IMR-90 (cell line): ENCODE data around the gene PLXNB1. TPM values are rescaled to one million over a fixed set of nuclear protein-coding genes. Genes with fewer than 3 reads are reported as not detected.

Experiments
- ATAC-seq: fragments of 200-7000 bp; cut with Tn5 transposase; 2 replicates; pipeline ENCODE4 v1.9.1; 2020; ENCODE audit warnings: low read depth, mild to moderate bottlenecking, moderate library complexity
- BruUV-seq: library from RNA; stranded (reverse); fragments of 400-500 nt; replicated peaks from 2 replicates; lab custom pipeline; 2021; lab: Mats Ljungman, UMichigan
- CTCF ChIA-PET: fragments of 300-600 bp; formaldehyde crosslinking; extraction: SDS; loops from one replicate; lab custom pipeline; 2021; ENCODE audit warnings: antibody characterized with exemption; lab: Yijun Ruan, JAX
- POLR2A ChIA-PET: fragments of 300-600 bp; sonication (Branson Sonifier 250); formaldehyde crosslinking; loops from one replicate; lab custom pipeline; 2022; ENCODE audit warnings: antibody characterized with exemption; ENCODE audit not compliant: unreplicated experiment; lab: Charles Lee
- DNase-seq: peaks from one replicate; pipeline ENCODE4 v3.0.0; 2013
- H2AFZ ChIP-seq: replicated peaks from 2 replicates; pipeline ENCODE3; 2013; ENCODE audit warnings: low read length, mild to moderate bottlenecking; ENCODE audit not compliant: poor library complexity
- H2AK5ac ChIP-seq: 2 replicates; pipeline ENCODE4 v1.6.1; 2013; ENCODE audit warnings: low read depth, low read length, inconsistent platforms
- H2AK9ac ChIP-seq: replicated peaks from 2 replicates; pipeline ENCODE3; 2013; ENCODE audit warnings: mild to moderate bottlenecking, low read depth, low read length, moderate library complexity; ENCODE audit not compliant: poor library complexity
- H2BK120ac ChIP-seq: 2 replicates; pipeline ENCODE4 v1.6.1; 2013; ENCODE audit warnings: low read depth, low read length, inconsistent platforms
- H2BK15ac ChIP-seq: 3 replicates; pipeline ENCODE4 v1.6.1; 2013; ENCODE audit warnings: low read depth, low read length, inconsistent platforms
- H2BK20ac ChIP-seq: 2 replicates; pipeline ENCODE4 v1.6.1; 2013; ENCODE audit warnings: low read depth, mild to moderate bottlenecking, inconsistent platforms, low read length, moderate library complexity
- H2BK5ac ChIP-seq: 2 replicates; pipeline ENCODE4 v1.6.1; 2013; ENCODE audit warnings: mild to moderate bottlenecking, low read depth, low read length, inconsistent platforms; ENCODE audit not compliant: poor library complexity, severe bottlenecking
- H3K14ac ChIP-seq: replicated peaks from 2 replicates; pipeline ENCODE4 v1.6.1; 2013; ENCODE audit warnings: low read depth, low read length, inconsistent platforms
- H3K18ac ChIP-seq: 2 replicates; pipeline ENCODE4 v1.6.1; 2013; ENCODE audit warnings: low read depth, low read length, control low read depth
- H3K23ac ChIP-seq: 2 replicates; pipeline ENCODE4 v1.6.1; 2013; ENCODE audit warnings: low read depth, low read length, inconsistent platforms
- H3K27ac ChIP-seq: 2 replicates; pipeline ENCODE4 v1.5.1; 2013; ENCODE audit warnings: mild to moderate bottlenecking, control low read depth, low read length; ENCODE audit not compliant: insufficient read depth
- H3K27me3 ChIP-seq: 2 replicates; pipeline ENCODE4 v1.6.1; 2013; ENCODE audit warnings: low read length; ENCODE audit not compliant: control insufficient read depth, insufficient read depth
- H3K36me3 ChIP-seq: 2 replicates; pipeline ENCODE4 v1.6.1; 2013; ENCODE audit warnings: low read length, mixed read lengths; ENCODE audit not compliant: control insufficient read depth, insufficient read depth
- H3K4ac ChIP-seq: 2 replicates; pipeline ENCODE4 v1.6.1; 2013; ENCODE audit warnings: low read depth, low read length, inconsistent platforms
- H3K4me1 ChIP-seq: 2 replicates; pipeline ENCODE4 v1.6.1; 2013; ENCODE audit warnings: low read length, mixed read lengths; ENCODE audit not compliant: control insufficient read depth, insufficient read depth
- H3K4me2 ChIP-seq: 2 replicates; pipeline ENCODE4 v1.6.1; 2013; ENCODE audit warnings: low read depth, mild to moderate bottlenecking, control low read depth, low read length, moderate library complexity
- H3K4me3 ChIP-seq: 2 replicates; pipeline ENCODE4 v1.5.1; 2013; ENCODE audit warnings: low read depth, mild to moderate bottlenecking, control low read depth, low read length, moderate library complexity; ENCODE audit not compliant: insufficient read depth
- H3K56ac ChIP-seq: 2 replicates; pipeline ENCODE4 v1.6.1; 2013; ENCODE audit warnings: low read length, inconsistent platforms; ENCODE audit not compliant: insufficient read depth; ENCODE audit errors: extremely low read depth
- H3K79me1 ChIP-seq, 2 experiments: 2 replicates each; pipeline ENCODE4 v1.6.1; 2013; ENCODE audit warnings: low read length in 2 of 2, inconsistent platforms in 1 of 2, low read depth in 1 of 2
- H3K9ac ChIP-seq: 2 replicates; pipeline ENCODE4 v1.6.1; 2013; ENCODE audit warnings: low read depth, low read length, control low read depth
- H3K9me1 ChIP-seq: 2 replicates; pipeline ENCODE4 v1.6.1; 2013; ENCODE audit warnings: low read length, inconsistent platforms; ENCODE audit not compliant: insufficient read depth
- H3K9me3 ChIP-seq: 2 replicates; pipeline ENCODE4 v1.6.1; 2013; ENCODE audit warnings: low read length; ENCODE audit not compliant: control insufficient read depth, insufficient read depth
- H4K20me1 ChIP-seq: 2 replicates; pipeline ENCODE4 v1.6.1; 2013; ENCODE audit warnings: low read length, inconsistent platforms; ENCODE audit not compliant: insufficient read depth
- H4K5ac ChIP-seq: 2 replicates; pipeline ENCODE4 v1.6.1; 2013; ENCODE audit warnings: mild to moderate bottlenecking, low read depth, low read length, control low read depth
- H4K8ac ChIP-seq, 2 experiments: 2 replicates each; pipeline ENCODE4 v1.6.1; 2013; ENCODE audit warnings: low read depth in 2 of 2, low read length in 2 of 2, control low read depth in 1 of 2, inconsistent platforms in 1 of 2
- H4K91ac ChIP-seq: 2 replicates; pipeline ENCODE4 v1.6.1; 2013; ENCODE audit warnings: low read depth, low read length, inconsistent platforms; ENCODE audit not compliant: insufficient read depth
- BHLHE40 ChIP-seq: fragments of 150-350 bp; IDR thresholded peaks from 2 replicates; pipeline ENCODE4 v1.6.1; 2016; ENCODE audit warnings: mild to moderate bottlenecking, low read depth, low read length
- CEBPB ChIP-seq: IDR thresholded peaks from 2 replicates; pipeline ENCODE4 v1.6.1; 2012; ENCODE audit warnings: low read depth, low read length, improper control_type of control experiment
- CHD1 ChIP-seq: IDR thresholded peaks from 2 replicates; pipeline ENCODE4 v1.6.1; 2012; ENCODE audit warnings: low read depth, low read length, improper control_type of control experiment
- CTCF ChIP-seq: conservative IDR thresholded peaks from 2 replicates; pipeline ENCODE4 v1.5.1; 2012; ENCODE audit warnings: mild to moderate bottlenecking, low read depth, low read length, improper control_type of control experiment
- FOS ChIP-seq: fragments of 150-350 bp; IDR thresholded peaks from 2 replicates; pipeline ENCODE4 v1.6.1; 2016; ENCODE audit warnings: low read depth, low read length
- MAFK ChIP-seq: IDR thresholded peaks from 2 replicates; pipeline ENCODE4 v1.6.1; 2012; ENCODE audit warnings: low read depth, low read length, improper control_type of control experiment
- MAZ ChIP-seq: IDR thresholded peaks from 2 replicates; pipeline ENCODE4 v1.6.1; 2012; ENCODE audit warnings: low read depth, mild to moderate bottlenecking, low read length, improper control_type of control experiment, moderate library complexity, borderline replicate concordance
- MXI1 ChIP-seq: IDR thresholded peaks from 2 replicates; pipeline ENCODE4 v1.6.1; 2012; ENCODE audit warnings: low read depth, mild to moderate bottlenecking, low read length, moderate library complexity, borderline replicate concordance
- POLR2A ChIP-seq: IDR thresholded peaks from 2 replicates; pipeline ENCODE4 v1.6.1; 2012; ENCODE audit warnings: mild to moderate bottlenecking, low read depth, low read length
- RAD21 ChIP-seq: IDR thresholded peaks from 2 replicates; pipeline ENCODE4 v1.6.1; 2012; ENCODE audit warnings: low read length, improper control_type of control experiment
- RCOR1 ChIP-seq: IDR thresholded peaks from 2 replicates; pipeline ENCODE4 v1.6.1; 2012; ENCODE audit warnings: mild to moderate bottlenecking, low read length, improper control_type of control experiment; ENCODE audit not compliant: insufficient replicate concordance
- RFX5 ChIP-seq: IDR thresholded peaks from 2 replicates; pipeline ENCODE4 v1.8.0; 2012; ENCODE audit warnings: low read depth, mild to moderate bottlenecking, low read length, moderate library complexity
- SMC3 ChIP-seq: fragments of 150-350 bp; IDR thresholded peaks from 2 replicates; pipeline ENCODE4 v1.6.1; 2016; ENCODE audit warnings: low read depth, mild to moderate bottlenecking, antibody characterized with exemption, low read length, moderate library complexity
- WGBS, 2 experiments: methylation state at CpG; one replicate each; pipeline versions ENCODE4 v1.1.5 to v1.1.7; 2013; ENCODE audit warnings: missing lambda C conversion rate in 2 of 2; ENCODE audit not compliant: insufficient read length in 1 of 2; ENCODE audit errors: extremely low coverage in 2 of 2; 5-methylcytosine and 5-hydroxymethylcytosine counted together
- dilution Hi-C: fragments of 300-500 bp; cut with HindIII; formaldehyde crosslinking; loops from one replicate; pipeline ENCODE4 v1.14.3; 2018; ENCODE audit warnings: low sequenced_read_pairs; ENCODE audit not compliant: unreplicated experiment
- in situ Hi-C: fragments of 300-500 bp; cut with MboI; formaldehyde crosslinking; loops from 3 replicates; pipeline ENCODE4 v1.14.3; 2019; ENCODE audit warnings: low sequenced_read_pairs, inconsistent platforms, mixed read lengths
- intact Hi-C: fragments of 100-400 bp; cut with micrococcal nuclease; formaldehyde crosslinking; loops from 2 replicates; pipeline ENCODE4 v1.10.0; 2022
- polyA plus RNA-seq, 3 experiments: library from polyadenylated mRNA; depleted of rRNA; stranded (reverse); fragments of >200 nt; gene quantifications; 2 replicates each; pipeline ENCODE4 v1.2.3, GENCODE V29; 2012; ENCODE audit warnings: low replicate concordance in 1 of 3
- total RNA-seq: library from RNA; depleted of rRNA; stranded (reverse); fragments of >200 nt; gene quantifications from 2 replicates; pipeline ENCODE4 v1.2.3, GENCODE V29; 2012
- TF ChIP-seq, protein P1 (sequence below): fragments of 150-350 bp; IDR thresholded peaks from 2 replicates; pipeline ENCODE4 v1.6.1; 2017; ENCODE audit warnings: mild to moderate bottlenecking, antibody characterized with exemption, low read length, low read depth

PLXNB1 gene
- total and polyA plus RNA-seq, 2 of the 4 experiments (the other 2 are of a cell fraction): 5.2 to 25.3 TPM

DNA sequence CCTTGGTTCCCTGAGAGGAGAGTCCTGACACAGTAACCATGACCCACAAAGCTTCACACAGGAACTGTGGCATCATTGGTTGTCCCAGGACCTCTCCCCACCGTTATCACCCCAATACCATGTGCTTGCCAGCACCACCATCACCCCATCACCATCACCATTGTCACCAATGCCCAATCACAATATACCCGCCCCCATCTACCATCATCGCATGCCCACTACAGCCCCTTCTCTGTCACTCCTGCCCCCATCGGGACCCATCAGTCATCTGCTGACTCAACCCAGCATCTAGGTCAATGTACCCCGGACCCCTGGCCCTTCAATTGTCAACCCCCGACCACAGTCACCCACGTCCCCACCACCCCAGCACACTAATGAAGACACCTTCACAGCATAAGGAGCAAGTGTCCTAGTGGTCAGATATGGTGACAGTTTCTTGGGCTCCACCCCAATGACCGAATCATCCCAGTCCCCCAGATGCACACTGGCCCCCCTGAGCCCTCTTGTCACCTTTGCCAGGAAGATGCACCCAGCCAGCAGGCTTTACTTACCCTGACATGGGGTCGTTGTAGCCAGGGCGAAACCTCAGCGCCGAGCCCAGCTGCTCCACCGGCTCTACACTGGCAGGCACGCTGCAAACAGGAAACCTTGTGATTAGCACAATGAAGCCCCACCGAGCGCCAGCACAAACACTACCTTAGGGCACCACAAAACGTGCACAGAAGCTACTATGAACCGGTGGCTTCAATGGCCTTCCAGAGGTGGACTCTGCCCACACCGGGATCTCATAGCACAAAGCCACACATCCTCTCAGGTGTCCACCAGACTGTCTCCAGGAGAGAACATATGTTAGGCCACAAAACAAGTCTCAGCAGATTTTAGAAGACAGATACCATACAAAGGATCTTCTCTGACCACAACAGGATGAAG is 49.0 kb upstream of the PLXNB1 start (continued):
- TF ChIP-seq MXI1: no peak

GRCh38 chr3:48477959-48478520 is 48.2 kb upstream of the PLXNB1 start:
- POLR2A ChIA-PET: no interaction called here
- TF ChIP-seq FOS: no peak
- TF ChIP-seq, protein P1, sequence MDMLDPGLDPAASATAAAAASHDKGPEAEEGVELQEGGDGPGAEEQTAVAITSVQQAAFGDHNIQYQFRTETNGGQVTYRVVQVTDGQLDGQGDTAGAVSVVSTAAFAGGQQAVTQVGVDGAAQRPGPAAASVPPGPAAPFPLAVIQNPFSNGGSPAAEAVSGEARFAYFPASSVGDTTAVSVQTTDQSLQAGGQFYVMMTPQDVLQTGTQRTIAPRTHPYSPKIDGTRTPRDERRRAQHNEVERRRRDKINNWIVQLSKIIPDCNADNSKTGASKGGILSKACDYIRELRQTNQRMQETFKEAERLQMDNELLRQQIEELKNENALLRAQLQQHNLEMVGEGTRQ: no peak
- no peak for TF ChIP-seq CTCF
- no peak for TF ChIP-seq POLR2A
- TF ChIP-seq MAFK: no peak
- TF ChIP-seq RFX5: no peak
- no peak for TF ChIP-seq RCOR1
- no peak for TF ChIP-seq MAZ
- no peak for TF ChIP-seq RAD21
- no peak for TF ChIP-seq MXI1
- TF ChIP-seq CEBPB: no peak
- no peak for TF ChIP-seq SMC3
- TF ChIP-seq BHLHE40: no peak
- TF ChIP-seq CHD1: no peak

More at GRCh38 chr3:48477959-48478520, 48.2 kb upstream of the PLXNB1 start:
- Histone ChIP-seq H2BK20ac (no peak overlapping the region), H2AK5ac (no peak overlapping the region), H3K14ac (no peak overlapping the region), H2BK120ac (no peak overlapping the region), H4K8ac (no peak overlapping the region), H3K4ac (no peak overlapping the region), H3K27me3 (no peaks in the 10 kb centered on the region), H3K27ac (no peak overlapping the region), H4K20me1 (no peaks in the 10 kb centered on the region; the same call in 1 of the 2 replicates), H2BK5ac (no peak overlapping the region), H2AFZ (no peak overlapping the region), H3K9me3 (no peaks in the 10 kb centered on the region), H3K9me1 (peaks cover 8% of the 10 kb centered on the region; the same call in 1 of the 2 replicates), H3K4me3 (no peak overlapping the region), H3K79me1 (peaks cover 0 to 8% of the 10 kb centered on the region in 2 experiments; a peak in 2 of 4 replicates), H2BK15ac (no peak overlapping the region), H3K36me3 (peaks cover 8% of the 10 kb centered on the region; the same call in 1 of the 2 replicates), H3K4me1 (peaks cover 4% of the 10 kb centered on the region), H2AK9ac (peak overlapping the region; percentile 42), H3K18ac (no peak overlapping the region), H3K4me2 (no peak overlapping the region), H3K56ac (no peak overlapping the region), H4K91ac (no peak overlapping the region), H4K5ac (no peak overlapping the region), H3K23ac (no peak overlapping the region), H3K9ac (no peak overlapping the region)
- ATAC-seq (no peak), DNase-seq (no peak)
- WGBS, 2 experiments: no CpG with 5 or more reads among the region's 9 CpGs
- in situ Hi-C loops (no loop called here), dilution Hi-C loops (no loop called here), intact Hi-C loops (no loop called here)
- CTCF ChIA-PET: no interaction called here
- no TSS peak for BruUV-seq
